Measurements from ENCODE around the gene SNAI3.

The SNAI3 gene

DNA sequence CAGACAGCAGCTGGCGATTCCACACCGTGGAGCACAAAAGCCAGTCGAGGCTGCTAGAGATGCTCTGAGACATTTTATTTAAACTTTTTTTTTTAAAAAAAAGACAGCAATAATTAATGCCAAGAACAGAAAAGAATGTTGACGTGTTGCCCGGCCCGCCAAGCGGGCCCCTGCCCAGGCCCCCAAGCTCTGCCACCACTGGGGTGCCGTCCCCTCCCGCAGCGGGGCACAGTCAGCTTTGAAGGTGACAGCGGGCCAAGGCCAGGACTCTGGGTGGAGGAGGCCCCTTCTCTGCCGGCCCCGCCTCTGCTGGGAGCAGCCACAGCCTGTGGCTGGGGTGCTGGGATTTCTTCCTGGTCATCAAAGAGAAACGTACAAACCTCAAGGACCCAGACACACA, 10.1 kb upstream of the SNAI3 start:
- no peaks in the 10 kb centered on the region for H3K4me1 ChIP-seq (ENCODE audit: insufficient read depth, low read length)
- peaks cover 2% of the 10 kb centered on the region for H3K27me3 ChIP-seq (ENCODE audit: insufficient read depth, low read length)
- no peak overlapping the region for H3K4me3 ChIP-seq (ENCODE audit: low read length)
- H2AFZ ChIP-seq (ENCODE audit: low read depth, low read length) = no peak overlapping the region
- peaks cover 16% of the 10 kb centered on the region for H3K36me3 ChIP-seq (ENCODE audit: insufficient read depth, low read length)
- no peaks in the 10 kb centered on the region for H3K9me3 ChIP-seq (ENCODE audit: low read length)

DNA sequence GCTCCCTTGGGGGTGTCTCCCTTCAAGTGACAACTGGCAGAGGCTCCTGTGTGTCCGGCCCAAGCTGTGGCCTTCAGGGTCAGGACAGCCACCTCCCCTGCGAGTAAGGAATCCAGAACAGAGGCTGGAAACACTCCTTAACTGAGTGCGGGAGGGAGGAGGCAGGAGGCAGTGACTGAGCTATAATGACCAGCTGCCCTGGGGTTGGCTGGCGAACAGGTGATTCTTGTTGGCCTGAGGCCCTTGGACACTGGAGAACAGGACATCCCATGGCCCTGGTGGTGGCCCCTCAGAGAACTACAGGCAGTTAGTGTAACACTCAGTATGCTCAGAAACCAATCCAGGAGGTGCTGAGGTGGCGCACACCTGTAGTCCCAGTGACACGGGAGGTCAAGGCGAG, 9.4 kb upstream of the SNAI3 start:
- H2AFZ ChIP-seq (ENCODE audit: low read depth, low read length) = no peak overlapping the region
- no peak overlapping the region for H3K4me3 ChIP-seq (ENCODE audit: low read length)
- H3K36me3 ChIP-seq (ENCODE audit: insufficient read depth, low read length) = peaks cover 16% of the 10 kb centered on the region
- H3K4me1 ChIP-seq (ENCODE audit: insufficient read depth, low read length) = no peaks in the 10 kb centered on the region
- peaks cover 8% of the 10 kb centered on the region for H3K27me3 ChIP-seq (ENCODE audit: insufficient read depth, low read length)
- H3K9me3 ChIP-seq (ENCODE audit: low read length) = no peaks in the 10 kb centered on the region

DNA sequence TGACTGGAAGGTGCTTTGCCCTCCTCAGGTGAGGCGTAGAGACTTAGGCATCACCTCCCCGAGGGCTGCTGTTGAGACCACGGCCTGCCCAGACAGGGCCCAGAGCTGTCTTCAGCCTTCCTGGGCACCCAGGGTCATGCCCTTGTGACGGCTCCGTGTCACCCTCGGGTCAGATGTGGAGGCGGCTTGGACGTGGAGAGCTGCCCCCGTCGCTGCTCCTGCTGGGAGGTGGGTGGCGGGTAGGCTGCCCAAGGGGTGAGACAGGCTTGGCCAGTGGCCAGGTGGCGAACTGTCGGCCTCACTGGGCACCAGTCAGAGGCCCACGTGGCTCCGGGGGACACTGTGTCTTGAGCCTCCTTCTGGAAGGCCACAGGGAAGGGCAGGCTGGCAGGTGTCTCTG, 8.9 kb upstream of the SNAI3 start:
- Histone ChIP-seq H3K27me3 (ENCODE audit: insufficient read depth, low read length) (peaks cover 13% of the 10 kb centered on the region), H3K36me3 (ENCODE audit: insufficient read depth, low read length) (peaks cover 16% of the 10 kb centered on the region), H3K4me1 (ENCODE audit: insufficient read depth, low read length) (no peaks in the 10 kb centered on the region), H3K4me3 (ENCODE audit: low read length) (no peak overlapping the region), H2AFZ (ENCODE audit: low read depth, low read length) (no peak overlapping the region), H3K9me3 (ENCODE audit: low read length) (no peaks in the 10 kb centered on the region)

DNA sequence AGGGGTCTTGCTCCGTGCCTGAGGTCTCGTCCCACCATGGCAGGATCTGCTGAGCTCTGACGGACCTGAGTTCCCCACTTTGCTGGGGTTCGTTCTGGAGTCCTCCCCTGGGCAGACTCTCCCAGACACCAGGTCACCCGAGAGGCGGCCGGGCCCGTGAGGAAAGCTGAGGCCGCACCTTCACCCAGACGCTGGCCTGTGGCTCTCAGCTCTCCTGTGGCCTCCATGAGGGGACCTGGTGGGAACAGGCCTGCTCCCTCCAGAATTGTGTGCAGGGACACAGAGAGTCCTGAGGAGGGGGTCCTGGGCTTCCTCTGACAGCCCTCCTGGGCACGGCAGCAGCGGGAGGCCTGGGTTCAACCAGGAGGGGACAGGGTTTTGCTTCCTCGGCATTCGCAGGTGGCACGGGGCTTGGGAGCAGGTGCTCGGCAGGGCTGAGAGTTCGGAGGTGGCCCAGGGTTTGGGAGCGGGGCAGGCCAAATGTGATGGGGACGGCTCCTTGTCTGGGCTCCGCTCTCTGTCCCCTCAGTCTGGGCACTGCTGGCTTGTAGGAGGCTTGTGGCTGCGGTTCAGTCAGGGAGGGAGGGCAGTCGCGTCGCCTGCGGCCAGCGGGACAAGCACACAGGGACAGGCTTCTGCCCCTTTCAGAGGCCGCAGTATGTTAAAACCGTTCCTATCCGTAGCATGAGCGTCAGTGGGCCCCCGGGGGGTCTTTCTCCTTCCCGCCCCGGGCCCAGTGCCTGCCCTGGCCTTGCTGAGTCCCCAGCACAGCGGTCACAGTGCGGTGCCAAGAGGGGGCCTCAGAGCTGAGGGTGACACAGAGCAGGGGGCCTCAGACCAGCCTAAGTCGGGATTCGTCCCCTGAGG, 8.1 kb upstream of the SNAI3 start:
- H3K4me3 ChIP-seq (ENCODE audit: low read length) = no peak overlapping the region
- H3K36me3 ChIP-seq (ENCODE audit: insufficient read depth, low read length) = peaks cover 16% of the 10 kb centered on the region
- no peaks in the 10 kb centered on the region for H3K9me3 ChIP-seq (ENCODE audit: low read length)
- no peak overlapping the region for H2AFZ ChIP-seq (ENCODE audit: low read depth, low read length)
- no peaks in the 10 kb centered on the region for H3K4me1 ChIP-seq (ENCODE audit: insufficient read depth, low read length)
- H3K27me3 ChIP-seq (ENCODE audit: insufficient read depth, low read length) = peaks cover 16% of the 10 kb centered on the region

DNA sequence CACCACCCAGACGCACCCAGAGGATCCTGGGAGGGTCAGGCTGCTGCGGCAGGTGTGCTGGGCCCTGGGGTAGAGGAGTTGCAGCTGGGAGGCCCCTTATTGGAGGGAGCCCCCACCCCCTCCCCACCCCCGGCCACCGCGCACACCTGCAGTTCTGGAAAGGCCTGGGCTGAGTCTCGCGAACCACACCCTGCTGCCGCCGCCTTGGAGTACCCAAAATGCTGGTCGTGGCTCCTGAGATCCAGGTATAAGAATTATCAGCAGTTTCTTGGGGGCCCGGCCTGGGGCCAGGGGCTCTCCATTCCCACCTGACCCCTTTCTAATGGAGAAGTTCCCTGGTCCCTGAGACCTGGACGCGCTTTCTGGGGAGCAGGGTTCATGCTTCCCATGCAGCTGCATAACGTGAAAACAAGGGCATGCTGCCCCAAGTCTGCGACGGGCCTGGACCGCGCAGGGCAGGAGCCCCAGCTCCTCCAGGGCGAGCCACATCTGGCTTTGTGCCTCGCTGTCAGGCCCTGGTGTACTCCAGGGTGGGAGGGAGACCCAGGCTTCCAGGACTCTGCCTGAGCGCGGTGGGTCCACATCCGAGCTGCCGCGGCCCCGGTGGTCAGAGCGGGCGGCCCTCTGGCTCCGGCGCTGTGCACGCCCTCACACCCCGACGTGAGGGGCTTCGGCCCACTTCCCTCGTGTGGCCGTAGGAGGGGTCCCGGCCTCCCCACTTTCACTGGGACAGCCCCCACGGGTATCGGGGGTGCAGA, 7.3 kb upstream of the SNAI3 start:
- no peaks in the 10 kb centered on the region for H3K9me3 ChIP-seq (ENCODE audit: low read length)
- no peaks in the 10 kb centered on the region for H3K4me1 ChIP-seq (ENCODE audit: insufficient read depth, low read length)
- peaks cover 23% of the 10 kb centered on the region for H3K27me3 ChIP-seq (ENCODE audit: insufficient read depth, low read length)
- no peak overlapping the region for H2AFZ ChIP-seq (ENCODE audit: low read depth, low read length)
- no peak overlapping the region for H3K4me3 ChIP-seq (ENCODE audit: low read length)
- peaks cover 13% of the 10 kb centered on the region for H3K36me3 ChIP-seq (ENCODE audit: insufficient read depth, low read length)

DNA sequence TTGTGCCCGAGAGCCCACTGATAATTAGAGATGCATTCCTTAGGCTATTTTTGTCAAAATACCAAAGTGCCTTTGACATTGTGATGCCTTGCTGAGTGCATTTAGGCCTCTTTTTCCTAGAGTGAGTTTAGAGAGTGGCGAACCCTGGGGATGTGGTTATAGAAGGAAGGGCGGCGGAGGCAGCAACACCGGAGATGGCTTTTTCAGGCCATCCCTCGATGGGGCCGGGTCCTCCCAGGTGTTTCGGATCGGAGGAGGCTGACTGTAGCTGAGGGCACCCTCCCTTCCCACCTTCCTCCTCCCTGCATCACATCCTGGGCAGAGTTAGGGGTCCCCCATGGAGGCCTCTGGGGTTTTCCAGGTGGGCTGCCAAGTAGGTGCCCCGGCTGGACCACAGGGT, 6.6 kb upstream of the SNAI3 start:
- Histone ChIP-seq H3K9me3 (ENCODE audit: low read length) (no peaks in the 10 kb centered on the region), H3K4me1 (ENCODE audit: insufficient read depth, low read length) (no peaks in the 10 kb centered on the region), H3K27me3 (ENCODE audit: insufficient read depth, low read length) (peaks cover 30% of the 10 kb centered on the region), H3K36me3 (ENCODE audit: insufficient read depth, low read length) (peaks cover 6% of the 10 kb centered on the region), H2AFZ (ENCODE audit: low read depth, low read length) (no peak overlapping the region), H3K4me3 (ENCODE audit: low read length) (no peak overlapping the region)

DNA sequence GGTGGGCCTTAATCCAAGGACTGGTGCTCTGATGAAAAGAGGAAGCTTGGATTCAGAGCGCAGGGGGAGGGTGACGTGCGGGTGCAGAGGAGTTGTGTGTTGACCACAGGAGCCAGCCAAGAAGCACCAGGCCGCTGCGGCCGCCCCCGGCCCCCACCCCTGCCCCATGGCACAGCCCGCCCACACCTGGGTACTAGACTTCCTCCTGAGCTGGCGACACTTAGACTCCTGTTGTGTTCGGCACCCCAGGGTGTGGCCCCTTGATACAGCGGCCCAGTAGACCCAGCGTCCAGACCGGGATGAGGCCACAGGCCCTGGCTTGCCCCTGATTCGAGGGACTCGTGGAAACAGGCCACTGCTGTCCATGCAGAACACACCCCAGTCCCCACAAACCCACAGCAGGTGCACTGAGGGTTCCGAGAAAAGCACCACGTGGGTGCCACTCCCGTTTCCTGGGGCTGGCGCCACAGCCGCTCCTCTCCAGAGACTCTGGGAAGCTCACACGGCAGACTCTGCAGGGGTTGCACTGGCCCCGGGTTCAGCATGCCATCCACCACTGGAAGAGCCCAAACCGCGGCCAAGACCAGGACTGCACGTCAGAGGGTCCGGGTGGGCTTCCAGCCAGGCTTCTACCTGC, 5.7 kb upstream of the SNAI3 start:
- Histone ChIP-seq H3K36me3 (ENCODE audit: insufficient read depth, low read length) (no peaks in the 10 kb centered on the region), H3K9me3 (ENCODE audit: low read length) (no peaks in the 10 kb centered on the region), H3K4me1 (ENCODE audit: insufficient read depth, low read length) (peaks cover 2% of the 10 kb centered on the region), H3K4me3 (ENCODE audit: low read length) (no peak overlapping the region), H3K27me3 (ENCODE audit: insufficient read depth, low read length) (peaks cover 35% of the 10 kb centered on the region), H2AFZ (ENCODE audit: low read depth, low read length) (no peak overlapping the region)

DNA sequence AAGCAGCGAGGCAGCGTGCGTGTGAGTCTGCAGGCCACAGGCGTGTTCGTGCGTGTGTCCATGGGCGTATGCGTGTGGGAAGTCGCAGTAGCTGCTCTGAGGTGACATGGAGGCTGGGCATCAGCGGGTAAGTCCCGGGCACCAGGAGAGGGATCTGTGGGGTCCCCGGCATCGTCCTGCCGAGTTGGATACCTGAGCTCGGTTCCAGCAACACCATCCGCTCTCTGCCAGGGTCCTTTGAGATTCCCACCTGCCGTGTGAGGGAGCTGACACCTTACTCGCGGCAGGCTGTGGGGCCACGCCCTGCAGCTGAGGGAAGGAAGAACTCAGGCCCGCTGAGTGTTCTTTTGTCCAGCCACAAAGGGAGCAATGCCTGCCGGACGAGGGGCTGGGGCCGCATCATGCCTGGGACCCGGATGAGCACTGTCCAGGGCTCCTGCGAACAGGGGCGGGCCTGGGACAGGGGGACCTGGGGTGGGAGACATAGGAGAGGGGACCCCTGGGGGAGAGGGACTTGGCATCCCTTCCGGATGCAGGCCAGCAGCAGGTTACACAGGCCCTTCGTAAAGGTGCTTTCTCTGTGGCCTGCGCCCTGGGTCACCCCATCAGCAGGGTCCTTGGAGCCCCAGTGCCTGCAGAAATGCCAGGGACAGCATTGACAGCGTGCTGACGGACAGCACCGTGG, 5.0 kb upstream of the SNAI3 start:
- H3K4me1 ChIP-seq (ENCODE audit: insufficient read depth, low read length) = peaks cover 8% of the 10 kb centered on the region
- no peak overlapping the region for H3K4me3 ChIP-seq (ENCODE audit: low read length)
- H2AFZ ChIP-seq (ENCODE audit: low read depth, low read length) = no peak overlapping the region
- no peaks in the 10 kb centered on the region for H3K36me3 ChIP-seq (ENCODE audit: insufficient read depth, low read length)
- H3K9me3 ChIP-seq (ENCODE audit: low read length) = no peaks in the 10 kb centered on the region
- peaks cover 38% of the 10 kb centered on the region for H3K27me3 ChIP-seq (ENCODE audit: insufficient read depth, low read length)

DNA sequence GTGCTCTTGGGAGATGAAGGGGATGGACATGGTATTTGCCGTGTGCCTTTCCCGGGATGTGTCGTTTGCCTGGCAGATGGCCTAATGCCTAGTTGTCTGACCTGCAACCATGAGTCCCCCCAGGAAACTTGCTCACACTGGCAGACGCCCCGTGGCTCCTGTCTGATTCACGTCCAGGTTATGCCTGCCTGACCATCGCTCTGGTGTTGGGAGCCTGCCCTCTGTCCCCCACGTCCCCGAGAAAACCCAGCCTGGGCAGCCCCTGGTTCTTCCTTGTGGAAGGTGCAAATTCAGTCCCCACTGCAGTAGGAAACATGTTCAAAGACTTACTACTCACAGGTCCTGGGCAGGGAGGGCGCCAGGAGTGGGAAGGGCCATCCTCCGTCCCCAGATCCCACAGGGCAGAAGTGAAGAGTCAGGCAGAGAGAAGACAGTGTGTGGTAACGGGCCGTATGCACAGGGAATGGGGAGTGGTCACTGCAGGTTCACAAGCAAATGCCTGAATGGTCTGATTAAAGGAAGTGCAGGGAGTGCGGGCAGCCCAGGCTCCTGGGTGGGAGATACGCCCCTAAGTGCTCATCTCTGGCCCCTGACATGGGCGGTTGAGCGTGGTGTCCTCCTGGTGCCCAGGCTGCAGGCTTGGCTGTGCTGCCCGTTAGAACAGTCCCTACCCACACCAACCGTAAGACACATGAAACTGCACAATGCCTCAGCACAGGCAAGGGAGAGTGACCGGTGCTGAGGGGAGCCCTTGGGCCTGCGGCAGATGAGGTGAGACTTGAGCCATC, 4.2 kb upstream of the SNAI3 start:
- H3K4me3 ChIP-seq (ENCODE audit: low read length) = no peak overlapping the region
- no peak overlapping the region for H2AFZ ChIP-seq (ENCODE audit: low read depth, low read length)
- H3K27me3 ChIP-seq (ENCODE audit: insufficient read depth, low read length) = peaks cover 38% of the 10 kb centered on the region
- peaks cover 14% of the 10 kb centered on the region for H3K4me1 ChIP-seq (ENCODE audit: insufficient read depth, low read length)
- H3K9me3 ChIP-seq (ENCODE audit: low read length) = no peaks in the 10 kb centered on the region
- no peaks in the 10 kb centered on the region for H3K36me3 ChIP-seq (ENCODE audit: insufficient read depth, low read length)

DNA sequence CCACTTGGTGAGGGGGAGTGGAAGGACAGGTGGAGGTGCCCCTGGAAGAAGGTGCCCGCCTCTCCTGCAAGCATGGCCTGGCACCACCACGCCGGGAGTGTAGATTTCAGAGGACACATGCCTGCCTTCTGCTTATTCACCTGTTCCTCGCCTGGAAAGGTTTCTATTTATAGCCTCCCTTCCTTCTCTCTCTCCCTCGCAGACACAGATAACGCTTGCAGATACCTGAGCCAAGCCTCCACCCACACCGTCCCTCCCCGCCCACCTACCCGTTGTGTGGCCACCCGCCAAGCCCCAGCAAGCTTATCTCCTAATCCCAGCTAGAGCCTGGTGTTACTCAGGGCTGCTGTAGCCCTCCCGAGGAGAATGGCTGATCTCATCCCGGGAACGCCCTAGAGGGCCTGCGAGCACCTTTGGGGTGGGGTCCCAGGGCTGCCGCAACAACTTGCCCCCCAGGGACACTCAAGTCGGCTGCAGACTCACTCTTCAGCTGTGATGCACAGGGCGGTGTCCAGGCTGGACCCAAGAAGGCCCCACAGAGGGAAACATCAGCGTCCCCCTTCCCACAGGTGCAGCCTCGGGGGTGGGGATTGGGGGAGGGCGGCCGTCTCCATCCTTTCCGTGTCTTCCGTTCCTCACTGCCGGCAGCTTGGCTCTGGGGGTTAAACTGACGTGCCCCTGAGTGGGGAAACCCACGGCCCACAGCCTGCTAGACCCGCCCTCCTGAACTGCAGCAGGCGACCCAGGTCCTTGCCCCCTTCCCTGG, 1.9 kb upstream of the SNAI3 start:
- H3K36me3 ChIP-seq (ENCODE audit: insufficient read depth, low read length) = no peaks in the 10 kb centered on the region
- peaks cover 57% of the 10 kb centered on the region for H3K27me3 ChIP-seq (ENCODE audit: insufficient read depth, low read length)
- H3K9me3 ChIP-seq (ENCODE audit: low read length) = no peaks in the 10 kb centered on the region
- H3K4me1 ChIP-seq (ENCODE audit: insufficient read depth, low read length) = peaks cover 14% of the 10 kb centered on the region
- no peak overlapping the region for H3K4me3 ChIP-seq (ENCODE audit: low read length)
- no peak overlapping the region for H2AFZ ChIP-seq (ENCODE audit: low read depth, low read length)

DNA sequence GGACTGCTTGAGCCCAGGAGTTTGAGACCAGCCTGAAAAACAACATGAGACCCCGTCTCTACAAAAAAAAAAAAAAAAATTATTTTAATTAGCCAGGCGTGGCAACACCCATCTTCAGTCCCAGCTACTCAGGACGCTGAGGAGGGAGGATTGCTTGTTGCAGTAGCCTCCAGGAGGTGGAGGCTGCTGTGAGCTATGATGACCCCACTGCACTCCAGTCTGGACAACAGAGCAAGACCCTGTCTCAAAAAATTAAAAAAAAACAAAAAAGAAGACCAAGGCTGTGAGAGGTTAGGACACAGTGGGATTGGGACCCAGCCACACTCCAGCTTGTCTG, 1.3 kb upstream of the SNAI3 start:
- Histone ChIP-seq H2AFZ (ENCODE audit: low read depth, low read length) (no peak overlapping the region), H3K9me3 (ENCODE audit: low read length) (no peaks in the 10 kb centered on the region), H3K27me3 (ENCODE audit: insufficient read depth, low read length) (peaks cover 57% of the 10 kb centered on the region), H3K4me3 (ENCODE audit: low read length) (no peak overlapping the region), H3K36me3 (ENCODE audit: insufficient read depth, low read length) (no peaks in the 10 kb centered on the region), H3K4me1 (ENCODE audit: insufficient read depth, low read length) (peaks cover 14% of the 10 kb centered on the region)

DNA sequence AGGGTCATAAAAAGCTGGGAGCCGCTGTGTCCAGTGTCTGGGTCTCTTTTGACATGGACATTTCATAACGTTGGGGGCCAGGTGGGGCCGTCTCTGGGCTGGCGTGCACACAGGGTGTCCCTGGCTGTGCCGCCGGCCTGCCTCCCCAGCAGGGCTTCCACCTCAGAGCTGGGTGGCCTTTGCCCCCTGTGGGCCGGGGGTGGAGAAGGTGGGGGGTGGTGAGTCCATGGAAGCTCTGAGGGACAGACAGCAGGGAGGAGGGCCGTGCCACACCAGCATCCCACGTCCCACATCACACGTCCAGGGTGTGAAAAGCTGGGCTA, 908 bp upstream of the SNAI3 start:
- no peak overlapping the region for H2AFZ ChIP-seq (ENCODE audit: low read depth, low read length)
- no peaks in the 10 kb centered on the region for H3K36me3 ChIP-seq (ENCODE audit: insufficient read depth, low read length)
- H3K4me1 ChIP-seq (ENCODE audit: insufficient read depth, low read length) = peaks cover 14% of the 10 kb centered on the region
- no peak overlapping the region for H3K4me3 ChIP-seq (ENCODE audit: low read length)
- H3K9me3 ChIP-seq (ENCODE audit: low read length) = no peaks in the 10 kb centered on the region
- H3K27me3 ChIP-seq (ENCODE audit: insufficient read depth, low read length) = peaks cover 57% of the 10 kb centered on the region

All from neuron (in vitro differentiated cells).